GM23338 (cell line): ENCODE measurements around the gene ZSCAN9. TPM values are rescaled to one million over a fixed set of nuclear protein-coding genes. Genes with fewer than 3 reads are reported as not detected.

Source experiments
- ATAC-seq: fragments of 200-7000 bp; cut with Tn5 transposase; 3 replicates; pipeline ENCODE4 v1.9.1; 2020
- DNase-seq: peaks from one replicate; pipeline ENCODE4 v3.0.0-alpha.2; 2015; ENCODE audit warnings: low spot score
- H2AFZ ChIP-seq: fragments of 200-600 bp; sonication (generic); 2 replicates; pipeline ENCODE4 v1.8.0; 2016; ENCODE audit warnings: antibody characterized with exemption, mild to moderate bottlenecking, moderate library complexity
- H3F3A ChIP-seq: fragments of 200-600 bp; sonication (generic); replicated peaks from 2 replicates; pipeline ENCODE4 v1.8.0; 2017; ENCODE audit warnings: antibody characterized with exemption, mixed run types, low read depth
- H3K27ac ChIP-seq: fragments of 200-600 bp; sonication (generic); 2 replicates; pipeline ENCODE4 v1.6.1; 2016; ENCODE audit warnings: low read depth
- H3K27me3 ChIP-seq: fragments of 200-600 bp; sonication (generic); 2 replicates; pipeline ENCODE4 v1.8.0; 2016; ENCODE audit warnings: mild to moderate bottlenecking, mixed run types, moderate library complexity; ENCODE audit not compliant: insufficient read depth
- H3K36me3 ChIP-seq: fragments of 200-600 bp; sonication (generic); 2 replicates; pipeline ENCODE4 v1.8.0; 2016; ENCODE audit warnings: mild to moderate bottlenecking; ENCODE audit not compliant: insufficient read depth
- H3K4me1 ChIP-seq: fragments of 200-600 bp; sonication (generic); 2 replicates; pipeline ENCODE4 v1.8.0; 2016; ENCODE audit warnings: mild to moderate bottlenecking, moderate library complexity; ENCODE audit not compliant: insufficient read depth
- H3K4me2 ChIP-seq: fragments of 200-600 bp; sonication (generic); 2 replicates; pipeline ENCODE4 v1.7.1; 2017; ENCODE audit warnings: mixed run types
- H3K4me3 ChIP-seq: fragments of 200-600 bp; sonication (generic); 2 replicates; pipeline ENCODE4 v1.6.1; 2016; ENCODE audit warnings: mixed run types
- H3K79me2 ChIP-seq: fragments of 200-600 bp; sonication (generic); replicated peaks from 2 replicates; pipeline ENCODE4 v1.8.0; 2017; ENCODE audit warnings: mild to moderate bottlenecking; ENCODE audit not compliant: insufficient read depth
- H3K9me2 ChIP-seq: fragments of 200-600 bp; sonication (generic); 2 replicates; pipeline ENCODE4 v1.8.0; 2017; ENCODE audit not compliant: insufficient read depth
- H4K20me1 ChIP-seq: fragments of 200-600 bp; sonication (generic); replicated peaks from 2 replicates; pipeline ENCODE4 v1.8.0; 2017; ENCODE audit warnings: mild to moderate bottlenecking; ENCODE audit not compliant: insufficient read depth
- H3K27ac Mint-ChIP-seq: 2 replicates; pipeline ENCODE4 v1.8.0; 2020; ENCODE audit warnings: inconsistent platforms, mild to moderate bottlenecking, moderate library complexity, mixed read lengths
- H3K27me3 Mint-ChIP-seq: 3 replicates; pipeline ENCODE4 v1.8.0; 2022; ENCODE audit warnings: low read depth, mild to moderate bottlenecking, moderate library complexity, mixed read lengths, inconsistent platforms; ENCODE audit not compliant: insufficient read depth, poor library complexity
- H3K36me3 Mint-ChIP-seq: 3 replicates; pipeline ENCODE4 v1.8.0; 2021; ENCODE audit warnings: low read depth, mild to moderate bottlenecking, inconsistent platforms, moderate library complexity, mixed read lengths
- H3K4me1 Mint-ChIP-seq: 3 replicates; pipeline ENCODE4 v1.8.0; 2020; ENCODE audit warnings: mild to moderate bottlenecking, inconsistent platforms, mixed read lengths
- H3K4me3 Mint-ChIP-seq: 3 replicates; pipeline ENCODE4 v1.8.0; 2021; ENCODE audit warnings: moderate library complexity, mild to moderate bottlenecking, inconsistent platforms, mixed read lengths
- H3K9me3 Mint-ChIP-seq: 3 replicates; pipeline ENCODE4 v1.8.0; 2020; ENCODE audit warnings: moderate library complexity, mild to moderate bottlenecking, inconsistent platforms, mixed read lengths
- CREB1 ChIP-seq: fragments of 250-450 bp; sonication (Bioruptor Pico); IDR thresholded peaks from 2 replicates; pipeline ENCODE4 v1.5.0; 2020; ENCODE audit warnings: low read depth, mild to moderate bottlenecking, moderate library complexity
- CTCF ChIP-seq, 2 experiments: fragments of 200-600 bp in 1 of 2; sonication (generic) in 1 of 2; conservative IDR thresholded peaks; 2 replicates each; pipeline versions ENCODE4 v1.5.1 to v1.6.1; 2016 to 2017; ENCODE audit warnings: antibody characterized with exemption in 2 of 2, low read depth in 2 of 2, mild to moderate bottlenecking in 2 of 2, moderate library complexity in 1 of 2
- ETS1 ChIP-seq: IDR thresholded peaks from 2 replicates; pipeline ENCODE4 v1.6.1; 2016; ENCODE audit warnings: antibody characterized with exemption
- EZH2phosphoT487 ChIP-seq: fragments of 200-600 bp; sonication (generic); IDR thresholded peaks from one replicate; pipeline ENCODE4 v1.8.1; 2018; ENCODE audit warnings: antibody characterized with exemption; ENCODE audit not compliant: unreplicated experiment
- POLR2AphosphoS5 ChIP-seq: IDR thresholded peaks from 2 replicates; pipeline ENCODE4 v1.6.1; 2016; ENCODE audit warnings: antibody characterized with exemption, low read depth
- REST ChIP-seq: IDR thresholded peaks from one replicate; pipeline ENCODE4 v1.6.1; 2018; ENCODE audit warnings: antibody characterized with exemption; ENCODE audit not compliant: unreplicated experiment
- ZNF114 ChIP-seq: fragments of 250-450 bp; sonication (Bioruptor Pico); IDR thresholded peaks from 2 replicates; pipeline ENCODE4 v1.5.0; 2020; ENCODE audit warnings: mild to moderate bottlenecking, moderate library complexity
- long read RNA-seq: library from polyadenylated mRNA; unstranded; transcript quantifications from one replicate; pipeline ENCODE4 v2.0.0, GENCODE V29; 2020; ENCODE audit not compliant: unreplicated experiment
- polyA plus RNA-seq: library from polyadenylated mRNA; unstranded; fragments of >200 nt; fragmentation: Nextera tagmentation; extraction: Ambion mirVana; gene quantifications from 2 replicates; pipeline ENCODE4 v1.2.1, GENCODE V29; 2016
- total RNA-seq: library from RNA; depleted of rRNA; stranded (reverse); fragments of >200 nt; shearing (Covaris generic); gene quantifications from 2 replicates; pipeline ENCODE4 v1.2.3, GENCODE V29; 2014; rRNA removed
- TF ChIP-seq, protein P1 (sequence below): fragments of 250-450 bp; sonication (Bioruptor Pico); IDR thresholded peaks from 2 replicates; pipeline ENCODE4 v1.5.0; 2020; ENCODE audit warnings: mild to moderate bottlenecking, moderate library complexity

ZSCAN9 gene
- total RNA-seq (10.9 and 11.9 TPM in 2 replicates), polyA plus RNA-seq (10.0 and 10.9 TPM in 2 replicates)
- long read RNA-seq, transcript ZSCAN9-201 (4 exons, 1,621 nt): major isoform, 5 of 9 reads
- long read RNA-seq, partial matches to known transcripts: 0 of 9 reads
- long read RNA-seq, other reads (novel, unspliced or antisense): 2 of 9 reads

DNA sequence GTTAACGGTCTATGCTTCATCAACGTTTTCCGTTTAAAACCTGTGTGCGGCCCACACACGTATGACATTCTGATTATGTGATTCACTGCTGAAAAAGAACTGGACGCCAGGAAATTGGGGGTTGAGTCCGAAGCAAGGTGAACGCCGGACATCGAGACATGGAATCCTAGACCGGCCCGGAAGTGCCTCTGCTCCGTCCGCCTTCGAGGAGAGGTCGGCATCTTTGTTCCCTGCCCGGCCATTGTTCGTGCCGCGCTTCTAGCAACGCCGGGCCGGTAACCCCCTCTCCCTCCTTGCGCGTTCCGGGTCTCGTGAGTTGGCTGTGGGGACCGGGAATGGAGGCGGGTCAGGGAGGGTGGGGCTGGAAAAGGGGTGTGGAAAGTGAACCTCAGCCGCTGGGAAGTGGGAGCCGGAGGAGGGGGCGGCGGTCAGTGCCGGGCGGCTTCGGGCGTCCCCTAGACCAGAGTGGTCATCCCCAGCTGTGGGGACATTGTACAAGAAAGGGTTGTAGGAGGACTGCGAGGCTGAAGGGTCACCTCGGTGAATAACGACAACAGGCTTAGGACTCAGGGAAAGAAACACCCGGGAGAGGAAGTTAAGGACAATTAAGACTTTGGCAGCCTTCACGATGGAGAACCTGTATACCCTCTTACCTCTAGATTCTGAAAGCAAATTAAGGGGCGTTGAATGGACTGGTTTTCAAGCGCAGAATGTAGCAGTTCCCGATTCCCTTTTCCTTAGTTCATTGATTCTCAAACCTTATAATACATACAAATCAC lies at the start of gene ZSCAN9:
Gene ZSCAN9, plus strand, starts transcription at position 220 of the 779 bp plus-strand sequence. CDS start 1,810 bp downstream, outside the sequence.
- peak within 1 kb of the TSS; percentile 86 for H3K4me2 ChIP-seq
- H3K36me3 ChIP-seq: peaks cover 25% of the 10 kb centered on the region
- Mint-ChIP-seq H3K4me1 (peaks cover 8% of the 10 kb centered on the region; the same call in 2 of the 3 replicates), H3K9me3 (no peaks in the 10 kb centered on the region), H3K4me3 (peak within 1 kb of the TSS; percentile 97), H3K36me3 (peaks cover 30% of the 10 kb centered on the region), H3K27ac (peak within 1 kb of the TSS; percentile 91), H3K27me3 (peaks cover 25% of the 10 kb centered on the region)
- peak; percentile 98 for ATAC-seq
- TF ChIP-seq EZH2phosphoT487 (no peak), ETS1 (peak; percentile 73; the same call in 1 of the 2 replicates), POLR2AphosphoS5 (peak; percentile 77), REST (no peak), CTCF (conservative IDR thresholded peaks at IDR 0.05; ENCODE audit: low read depth in 2 of 2) (no peak), ZNF114 (CRISPR knock-in tag) (no peak), CREB1 (CRISPR knock-in tag) (peak; percentile 61)
- TF ChIP-seq, protein P1, sequence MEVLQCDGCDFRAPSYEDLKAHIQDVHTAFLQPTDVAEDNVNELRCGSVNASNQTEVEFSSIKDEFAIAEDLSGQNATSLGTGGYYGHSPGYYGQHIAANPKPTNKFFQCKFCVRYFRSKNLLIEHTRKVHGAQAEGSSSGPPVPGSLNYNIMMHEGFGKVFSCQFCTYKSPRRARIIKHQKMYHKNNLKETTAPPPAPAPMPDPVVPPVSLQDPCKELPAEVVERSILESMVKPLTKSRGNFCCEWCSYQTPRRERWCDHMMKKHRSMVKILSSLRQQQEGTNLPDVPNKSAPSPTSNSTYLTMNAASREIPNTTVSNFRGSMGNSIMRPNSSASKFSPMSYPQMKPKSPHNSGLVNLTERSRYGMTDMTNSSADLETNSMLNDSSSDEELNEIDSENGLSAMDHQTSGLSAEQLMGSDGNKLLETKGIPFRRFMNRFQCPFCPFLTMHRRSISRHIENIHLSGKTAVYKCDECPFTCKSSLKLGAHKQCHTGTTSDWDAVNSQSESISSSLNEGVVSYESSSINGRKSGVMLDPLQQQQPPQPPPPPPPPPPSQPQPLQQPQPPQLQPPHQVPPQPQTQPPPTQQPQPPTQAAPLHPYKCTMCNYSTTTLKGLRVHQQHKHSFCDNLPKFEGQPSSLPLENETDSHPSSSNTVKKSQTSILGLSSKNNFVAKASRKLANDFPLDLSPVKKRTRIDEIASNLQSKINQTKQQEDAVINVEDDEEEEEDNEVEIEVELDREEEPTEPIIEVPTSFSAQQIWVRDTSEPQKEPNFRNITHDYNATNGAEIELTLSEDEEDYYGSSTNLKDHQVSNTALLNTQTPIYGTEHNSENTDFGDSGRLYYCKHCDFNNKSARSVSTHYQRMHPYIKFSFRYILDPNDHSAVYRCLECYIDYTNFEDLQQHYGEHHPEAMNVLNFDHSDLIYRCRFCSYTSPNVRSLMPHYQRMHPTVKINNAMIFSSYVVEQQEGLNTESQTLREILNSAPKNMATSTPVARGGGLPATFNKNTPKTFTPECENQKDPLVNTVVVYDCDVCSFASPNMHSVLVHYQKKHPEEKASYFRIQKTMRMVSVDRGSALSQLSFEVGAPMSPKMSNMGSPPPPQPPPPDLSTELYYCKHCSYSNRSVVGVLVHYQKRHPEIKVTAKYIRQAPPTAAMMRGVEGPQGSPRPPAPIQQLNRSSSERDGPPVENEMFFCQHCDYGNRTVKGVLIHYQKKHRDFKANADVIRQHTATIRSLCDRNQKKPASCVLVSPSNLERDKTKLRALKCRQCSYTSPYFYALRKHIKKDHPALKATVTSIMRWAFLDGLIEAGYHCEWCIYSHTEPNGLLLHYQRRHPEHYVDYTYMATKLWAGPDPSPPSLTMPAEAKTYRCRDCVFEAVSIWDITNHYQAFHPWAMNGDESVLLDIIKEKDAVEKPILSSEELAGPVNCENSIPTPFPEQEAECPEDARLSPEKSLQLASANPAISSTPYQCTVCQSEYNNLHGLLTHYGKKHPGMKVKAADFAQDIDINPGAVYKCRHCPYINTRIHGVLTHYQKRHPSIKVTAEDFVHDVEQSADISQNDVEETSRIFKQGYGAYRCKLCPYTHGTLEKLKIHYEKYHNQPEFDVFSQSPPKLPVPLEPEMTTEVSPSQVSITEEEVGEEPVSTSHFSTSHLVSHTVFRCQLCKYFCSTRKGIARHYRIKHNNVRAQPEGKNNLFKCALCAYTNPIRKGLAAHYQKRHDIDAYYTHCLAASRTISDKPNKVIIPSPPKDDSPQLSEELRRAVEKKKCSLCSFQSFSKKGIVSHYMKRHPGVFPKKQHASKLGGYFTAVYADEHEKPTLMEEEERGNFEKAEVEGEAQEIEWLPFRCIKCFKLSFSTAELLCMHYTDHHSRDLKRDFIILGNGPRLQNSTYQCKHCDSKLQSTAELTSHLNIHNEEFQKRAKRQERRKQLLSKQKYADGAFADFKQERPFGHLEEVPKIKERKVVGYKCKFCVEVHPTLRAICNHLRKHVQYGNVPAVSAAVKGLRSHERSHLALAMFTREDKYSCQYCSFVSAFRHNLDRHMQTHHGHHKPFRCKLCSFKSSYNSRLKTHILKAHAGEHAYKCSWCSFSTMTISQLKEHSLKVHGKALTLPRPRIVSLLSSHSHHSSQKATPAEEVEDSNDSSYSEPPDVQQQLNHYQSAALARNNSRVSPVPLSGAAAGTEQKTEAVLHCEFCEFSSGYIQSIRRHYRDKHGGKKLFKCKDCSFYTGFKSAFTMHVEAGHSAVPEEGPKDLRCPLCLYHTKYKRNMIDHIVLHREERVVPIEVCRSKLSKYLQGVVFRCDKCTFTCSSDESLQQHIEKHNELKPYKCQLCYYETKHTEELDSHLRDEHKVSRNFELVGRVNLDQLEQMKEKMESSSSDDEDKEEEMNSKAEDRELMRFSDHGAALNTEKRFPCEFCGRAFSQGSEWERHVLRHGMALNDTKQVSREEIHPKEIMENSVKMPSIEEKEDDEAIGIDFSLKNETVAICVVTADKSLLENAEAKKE (CRISPR knock-in tag): no peak
- H4K20me1 ChIP-seq: 0 out of 2 replicates have a peak, but pooled peaks cover 4% of the 10 kb centered on the region
- H3K4me1 ChIP-seq: peaks cover 14% of the 10 kb centered on the region; the same call in 1 of the 2 replicates
- peak within 1 kb of the TSS; percentile 91 for H3K4me3 ChIP-seq
- H3K9me2 ChIP-seq: no peaks in the 10 kb centered on the region
- peaks cover 14% of the 10 kb centered on the region for H3K79me2 ChIP-seq
- peaks cover 42% of the 10 kb centered on the region for H3K27me3 ChIP-seq
- 0 out of 2 replicates have a peak within 1 kb of the TSS, but pooled peaks have one; percentile 32 for H3K27ac ChIP-seq
- H3F3A ChIP-seq: no peaks in the 10 kb centered on the region
- peak; percentile 96 for DNase-seq
- peak within 1 kb of the TSS; percentile 79 for H2AFZ ChIP-seq
